ENCODE data around the gene RELN. TPM values are rescaled to one million over a fixed set of nuclear protein-coding genes. Genes with fewer than 3 reads are reported as not detected.

Gene RELN
- total RNA-seq, 4 donors from 2014 or later: 2.2 to 8.6 (median 3.5) TPM

- no peaks in the 10 kb centered on the region for H3K36me3 ChIP-seq
- H3K4me1 ChIP-seq: no peaks in the 10 kb centered on the region
- H3K27ac ChIP-seq: no peak overlapping the region
- TF ChIP-seq EP300 (IDR thresholded peaks at IDR 0.05) (no peak), POLR2A (IDR thresholded peaks at IDR 0.05) (no peak), POLR2AphosphoS5 (IDR thresholded peaks at IDR 0.05) (no peak)
- TF ChIP-seq, protein P1, sequence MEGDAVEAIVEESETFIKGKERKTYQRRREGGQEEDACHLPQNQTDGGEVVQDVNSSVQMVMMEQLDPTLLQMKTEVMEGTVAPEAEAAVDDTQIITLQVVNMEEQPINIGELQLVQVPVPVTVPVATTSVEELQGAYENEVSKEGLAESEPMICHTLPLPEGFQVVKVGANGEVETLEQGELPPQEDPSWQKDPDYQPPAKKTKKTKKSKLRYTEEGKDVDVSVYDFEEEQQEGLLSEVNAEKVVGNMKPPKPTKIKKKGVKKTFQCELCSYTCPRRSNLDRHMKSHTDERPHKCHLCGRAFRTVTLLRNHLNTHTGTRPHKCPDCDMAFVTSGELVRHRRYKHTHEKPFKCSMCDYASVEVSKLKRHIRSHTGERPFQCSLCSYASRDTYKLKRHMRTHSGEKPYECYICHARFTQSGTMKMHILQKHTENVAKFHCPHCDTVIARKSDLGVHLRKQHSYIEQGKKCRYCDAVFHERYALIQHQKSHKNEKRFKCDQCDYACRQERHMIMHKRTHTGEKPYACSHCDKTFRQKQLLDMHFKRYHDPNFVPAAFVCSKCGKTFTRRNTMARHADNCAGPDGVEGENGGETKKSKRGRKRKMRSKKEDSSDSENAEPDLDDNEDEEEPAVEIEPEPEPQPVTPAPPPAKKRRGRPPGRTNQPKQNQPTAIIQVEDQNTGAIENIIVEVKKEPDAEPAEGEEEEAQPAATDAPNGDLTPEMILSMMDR (IDR thresholded peaks at IDR 0.05): no peak
- ATAC-seq: no peak
- H3K27me3 ChIP-seq: peaks cover 12% of the 10 kb centered on the region
- no peak overlapping the region for H3K4me3 ChIP-seq
- whole genome bisulfite sequencing, 2 donors (ENCODE audit: low coverage in 1 of 2): 56 to 65% methylated on average over 2 of the region's 2 CpGs
- no peaks in the 10 kb centered on the region for H3K9me3 ChIP-seq
Measured at GRCh38 chr7:103597606-103598005, 391.9 kb downstream of the RELN start.

DNA sequence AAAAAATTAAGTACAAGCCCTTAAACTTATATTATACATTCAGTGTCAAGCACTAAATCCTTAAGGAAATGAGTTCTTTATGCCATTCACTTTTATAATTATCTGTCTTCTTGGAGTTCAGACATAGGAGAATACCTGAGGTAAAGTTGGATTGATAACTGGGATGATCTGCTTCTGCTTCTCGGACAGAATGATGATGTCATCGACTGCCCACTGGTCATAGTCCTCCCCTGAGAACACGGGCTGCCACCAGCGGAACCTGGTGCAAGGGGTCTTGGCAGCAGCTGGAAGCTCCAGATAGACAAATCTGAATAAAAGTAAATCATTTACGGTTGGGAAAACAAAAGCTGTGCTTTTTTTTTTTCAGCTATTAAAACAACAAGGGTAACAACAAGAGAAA is 395.3 kb downstream of the RELN start:
- Histone ChIP-seq H3K27me3 (peaks cover 12% of the 10 kb centered on the region), H3K4me1 (no peaks in the 10 kb centered on the region), H3K4me3 (no peak overlapping the region), H3K9me3 (no peaks in the 10 kb centered on the region), H3K36me3 (no peaks in the 10 kb centered on the region), H3K27ac (no peak overlapping the region)
- WGBS, 2 donors (ENCODE audit: low coverage in 1 of 2): 70 to 85% methylated on average over 3 to 5 of the region's 5 CpGs
- no peak for TF ChIP-seq POLR2AphosphoS5 (IDR thresholded peaks at IDR 0.05)
- TF ChIP-seq POLR2A (IDR thresholded peaks at IDR 0.05): no peak
- no peak for TF ChIP-seq EP300 (IDR thresholded peaks at IDR 0.05)
- TF ChIP-seq, protein P1 (IDR thresholded peaks at IDR 0.05): no peak
- no peak for ATAC-seq

DNA sequence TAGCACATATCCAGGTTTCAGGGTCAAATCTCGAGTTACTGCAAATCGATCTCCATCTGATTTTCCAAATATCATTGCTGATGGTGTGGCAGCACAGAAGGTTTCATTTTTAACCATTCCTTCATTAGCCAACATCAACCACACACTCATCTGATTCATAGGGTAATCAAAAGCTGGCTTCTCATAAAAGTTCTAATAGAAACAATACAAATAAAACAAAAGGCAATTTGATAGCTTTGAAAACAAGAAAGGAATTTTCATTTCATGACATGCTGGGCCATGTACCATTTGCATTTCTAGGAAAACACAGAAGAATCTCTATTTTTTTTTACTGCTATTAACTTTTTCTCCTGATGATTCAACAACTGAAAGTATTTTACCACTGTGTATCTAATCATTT is 395.8 kb downstream of the RELN start:
- Histone ChIP-seq H3K4me3 (no peak overlapping the region), H3K27ac (no peak overlapping the region), H3K36me3 (no peaks in the 10 kb centered on the region), H3K27me3 (peaks cover 12% of the 10 kb centered on the region), H3K4me1 (no peaks in the 10 kb centered on the region), H3K9me3 (no peaks in the 10 kb centered on the region)
- TF ChIP-seq, protein P1 (IDR thresholded peaks at IDR 0.05): no peak
- TF ChIP-seq EP300 (IDR thresholded peaks at IDR 0.05): no peak
- TF ChIP-seq POLR2A (IDR thresholded peaks at IDR 0.05): no peak
- TF ChIP-seq POLR2AphosphoS5 (IDR thresholded peaks at IDR 0.05): no peak
- no peak for ATAC-seq
- 75 to 100% methylated on average over 2 of the region's 2 CpGs for WGBS, 2 donors (ENCODE audit: low coverage in 1 of 2)

DNA sequence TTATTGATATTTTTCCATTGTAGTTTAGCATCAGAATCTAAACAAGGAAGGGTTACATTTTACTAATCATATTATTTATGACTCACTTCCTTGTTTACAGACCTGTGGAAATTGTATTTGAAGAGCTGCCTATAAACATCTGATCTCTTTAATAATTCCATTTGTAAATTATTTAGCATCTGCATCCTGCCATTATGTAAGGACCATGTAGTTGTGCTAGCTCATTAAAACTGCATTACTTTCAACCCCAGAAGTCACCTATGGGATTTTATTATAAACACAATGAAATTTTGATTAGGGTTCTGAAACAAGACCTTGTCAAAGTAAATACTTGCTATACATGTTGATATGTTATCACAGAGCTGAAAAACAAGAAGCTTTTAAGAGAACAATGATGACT is 396.6 kb downstream of the RELN start:
- no peaks in the 10 kb centered on the region for H3K4me1 ChIP-seq
- ATAC-seq: no peak

GRCh38 chr7:103592187-103592586 is 397.3 kb downstream of the RELN start:
- Histone ChIP-seq H3K36me3 (no peaks in the 10 kb centered on the region), H3K9me3 (no peaks in the 10 kb centered on the region), H3K4me1 (no peaks in the 10 kb centered on the region), H3K4me3 (no peak overlapping the region), H3K27me3 (peaks cover 10% of the 10 kb centered on the region), H3K27ac (no peak overlapping the region)
- TF ChIP-seq EP300 (IDR thresholded peaks at IDR 0.05) (no peak), POLR2AphosphoS5 (IDR thresholded peaks at IDR 0.05) (no peak), POLR2A (IDR thresholded peaks at IDR 0.05) (no peak)
- TF ChIP-seq, protein P1 (IDR thresholded peaks at IDR 0.05): no peak
- ATAC-seq: no peak
- 67 to 86% methylated on average over 1 of the region's 1 CpG for WGBS, 2 donors (ENCODE audit: low coverage in 1 of 2)

More for the DNA sequence above, 396.6 kb downstream of the RELN start:
- Histone ChIP-seq H3K9me3 (no peaks in the 10 kb centered on the region), H3K27me3 (peaks cover 12% of the 10 kb centered on the region), H3K4me3 (no peak overlapping the region), H3K36me3 (no peaks in the 10 kb centered on the region), H3K27ac (no peak overlapping the region)
- TF ChIP-seq POLR2AphosphoS5 (IDR thresholded peaks at IDR 0.05) (no peak), POLR2A (IDR thresholded peaks at IDR 0.05) (no peak), EP300 (IDR thresholded peaks at IDR 0.05) (no peak)
- TF ChIP-seq, protein P1 (IDR thresholded peaks at IDR 0.05): no peak

Measured in gastroesophageal sphincter (tissue), 4 donors.